Suprapubic skin (tissue), 4 donors: ENCODE measurements around the gene EXTL2.

Source experiments
- EP300 ChIP-seq: sonication (generic); formaldehyde crosslinking; IDR thresholded peaks from one replicate; pipeline ENCODE4 v1.6.1; 2017; ENCODE audit warnings: antibody characterized with exemption
- POLR2AphosphoS5 ChIP-seq, 3 donors: sonication (generic); formaldehyde crosslinking; IDR thresholded peaks; one replicate each; pipeline ENCODE4 v1.6.1; 2017; ENCODE audit warnings: antibody characterized with exemption in 3 of 3
- TF ChIP-seq, protein P1 (sequence below), 2 donors: fragments of 200-600 bp in 1 of 2; fragments of 450-650 bp in 1 of 2; sonication (generic) in 1 of 2; IDR thresholded peaks; one replicate each; pipeline ENCODE4 v1.5.1; 2016 to 2019; ENCODE audit warnings: antibody characterized with exemption in 2 of 2, mild to moderate bottlenecking in 1 of 2, moderate library complexity in 1 of 2

- no peak for TF ChIP-seq POLR2AphosphoS5 (IDR thresholded peaks at IDR 0.05)
- TF ChIP-seq, protein P1, sequence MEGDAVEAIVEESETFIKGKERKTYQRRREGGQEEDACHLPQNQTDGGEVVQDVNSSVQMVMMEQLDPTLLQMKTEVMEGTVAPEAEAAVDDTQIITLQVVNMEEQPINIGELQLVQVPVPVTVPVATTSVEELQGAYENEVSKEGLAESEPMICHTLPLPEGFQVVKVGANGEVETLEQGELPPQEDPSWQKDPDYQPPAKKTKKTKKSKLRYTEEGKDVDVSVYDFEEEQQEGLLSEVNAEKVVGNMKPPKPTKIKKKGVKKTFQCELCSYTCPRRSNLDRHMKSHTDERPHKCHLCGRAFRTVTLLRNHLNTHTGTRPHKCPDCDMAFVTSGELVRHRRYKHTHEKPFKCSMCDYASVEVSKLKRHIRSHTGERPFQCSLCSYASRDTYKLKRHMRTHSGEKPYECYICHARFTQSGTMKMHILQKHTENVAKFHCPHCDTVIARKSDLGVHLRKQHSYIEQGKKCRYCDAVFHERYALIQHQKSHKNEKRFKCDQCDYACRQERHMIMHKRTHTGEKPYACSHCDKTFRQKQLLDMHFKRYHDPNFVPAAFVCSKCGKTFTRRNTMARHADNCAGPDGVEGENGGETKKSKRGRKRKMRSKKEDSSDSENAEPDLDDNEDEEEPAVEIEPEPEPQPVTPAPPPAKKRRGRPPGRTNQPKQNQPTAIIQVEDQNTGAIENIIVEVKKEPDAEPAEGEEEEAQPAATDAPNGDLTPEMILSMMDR (IDR thresholded peaks at IDR 0.05), result no peak
- no peak for TF ChIP-seq EP300
Observed at GRCh38 chr1:100902365-100902764, 7.7 kb upstream of the EXTL2 start.
